ENCODE results near the gene LRRC49. TPM values are rescaled to one million over a fixed set of nuclear protein-coding genes. Genes with fewer than 3 reads are reported as not detected.
A peak's percentile ranks its signal among the peaks of the same experiment; 100 is the strongest.

LRRC49 gene
- total RNA-seq, 2 experiments from 2014 or later, result not detected

DNA sequence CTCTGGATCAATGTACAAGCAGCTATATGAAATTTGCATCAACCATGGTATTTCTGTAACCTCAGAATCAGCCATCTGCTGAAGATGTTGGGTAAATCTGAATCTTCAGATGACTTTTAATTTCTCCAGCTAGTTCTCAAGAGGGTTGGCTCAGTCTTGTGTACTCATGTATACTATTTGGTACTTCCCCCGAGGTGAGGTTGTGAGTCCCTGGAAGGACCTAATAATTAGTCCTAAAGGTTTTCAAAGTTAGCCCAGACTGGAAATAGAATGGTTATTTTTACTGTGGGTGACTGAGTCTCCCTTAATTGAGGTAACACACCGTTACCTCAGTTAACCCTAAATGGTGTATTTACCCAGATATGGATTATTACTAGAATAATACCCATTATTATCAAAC is 118.4 kb downstream of the LRRC49 start:
- ChIA-PET CTCF (ENCODE audit: unreplicated experiment) (no interaction called here), POLR2A (interaction anchor here (0.7 kb wide), 1 partner anchor 1964 kb away, joined by 4 read pairs; no protein-coding TSS in a partner anchor)
- Histone ChIP-seq H3K4me3 (ENCODE audit: low read depth, low read length, poor library complexity, severe bottlenecking) (no peak overlapping the region), H3K27ac (ENCODE audit: low read depth, low read length, poor library complexity, severe bottlenecking) (no peak overlapping the region), H2AFZ (ENCODE audit: low read length) (no peak overlapping the region), H3K79me2 (ENCODE audit: insufficient read depth, low read depth, low read length) (no peaks in the 10 kb centered on the region), H3K9me2 (ENCODE audit: insufficient read depth, low read length) (no peaks in the 10 kb centered on the region), H3K4me1 (ENCODE audit: insufficient read depth, low read length, poor library complexity, severe bottlenecking) (no peaks in the 10 kb centered on the region), H3K4me2 (ENCODE audit: low read length) (no peak overlapping the region), H4K20me1 (ENCODE audit: insufficient read depth, low read length) (no peaks in the 10 kb centered on the region), H3K36me3 (ENCODE audit: insufficient read depth, low read length) (no peaks in the 10 kb centered on the region), H3K9me3 (ENCODE audit: low read length) (no peaks in the 10 kb centered on the region)
- no TSS peak for BruUV-seq (replicated peaks)
- intact Hi-C loops (cut with micrococcal nuclease; ENCODE audit: unreplicated experiment), result no loop called here
- TF ChIP-seq EZH2phosphoT487 (IDR thresholded peaks at IDR 0.05; ENCODE audit: borderline replicate concordance, low read depth, low read length), result no peak
- no peak for TF ChIP-seq CTCF (conservative IDR thresholded peaks at IDR 0.05; ENCODE audit: low read length)
- DNase-seq (ENCODE audit: low spot score), result no peak

DNA sequence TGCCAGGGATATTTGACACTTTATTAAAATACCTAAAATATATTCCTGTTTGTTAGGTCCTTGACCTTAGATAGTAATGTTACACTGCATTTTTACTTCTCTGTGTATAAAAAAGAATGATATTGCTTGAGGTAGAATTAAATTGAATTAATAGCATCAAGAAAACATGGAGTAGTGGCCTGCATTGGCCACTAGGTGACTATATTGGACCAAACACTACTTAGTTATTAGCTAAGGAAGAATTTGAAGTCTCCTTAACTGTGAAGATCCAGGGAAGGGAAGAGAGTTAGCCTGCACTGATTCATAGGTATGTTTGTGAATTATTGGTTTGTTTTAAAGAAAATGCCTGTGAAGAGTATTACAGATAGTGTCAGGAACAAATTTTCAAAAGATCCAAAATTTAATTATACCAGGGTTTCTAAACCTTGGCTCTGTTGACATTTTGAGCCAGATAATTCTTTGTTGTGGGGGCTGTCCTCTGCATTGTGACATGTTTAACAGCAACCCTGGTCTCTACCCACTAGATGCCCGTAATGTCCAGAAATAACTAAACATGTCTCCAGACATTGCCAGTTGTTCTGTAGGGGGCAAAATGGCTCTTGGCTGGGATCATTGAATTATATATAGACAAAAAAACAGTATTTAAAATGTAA is 119.0 kb downstream of the LRRC49 start:
- Histone ChIP-seq H3K4me3 (ENCODE audit: low read depth, low read length, poor library complexity, severe bottlenecking) (no peak overlapping the region), H2AFZ (ENCODE audit: low read length) (no peak overlapping the region), H3K79me2 (ENCODE audit: insufficient read depth, low read depth, low read length) (no peaks in the 10 kb centered on the region), H3K4me2 (ENCODE audit: low read length) (no peak overlapping the region), H3K4me1 (ENCODE audit: insufficient read depth, low read length, poor library complexity, severe bottlenecking) (no peaks in the 10 kb centered on the region), H3K27ac (ENCODE audit: low read depth, low read length, poor library complexity, severe bottlenecking) (no peak overlapping the region), H3K9me3 (ENCODE audit: low read length) (no peaks in the 10 kb centered on the region), H3K9me2 (ENCODE audit: insufficient read depth, low read length) (no peaks in the 10 kb centered on the region), H4K20me1 (ENCODE audit: insufficient read depth, low read length) (no peaks in the 10 kb centered on the region), H3K36me3 (ENCODE audit: insufficient read depth, low read length) (no peaks in the 10 kb centered on the region)
- CTCF ChIA-PET (ENCODE audit: unreplicated experiment), result no interaction called here
- POLR2A ChIA-PET, result no interaction called here
- TF ChIP-seq CTCF (conservative IDR thresholded peaks at IDR 0.05; ENCODE audit: low read length) (peak; percentile 74), EZH2phosphoT487 (IDR thresholded peaks at IDR 0.05; ENCODE audit: borderline replicate concordance, low read depth, low read length) (no peak)
- no TSS peak for BruUV-seq (replicated peaks)
- intact Hi-C loops (cut with micrococcal nuclease; ENCODE audit: unreplicated experiment), result no loop called here
- DNase-seq (ENCODE audit: low spot score), result peak; percentile 2

DNA sequence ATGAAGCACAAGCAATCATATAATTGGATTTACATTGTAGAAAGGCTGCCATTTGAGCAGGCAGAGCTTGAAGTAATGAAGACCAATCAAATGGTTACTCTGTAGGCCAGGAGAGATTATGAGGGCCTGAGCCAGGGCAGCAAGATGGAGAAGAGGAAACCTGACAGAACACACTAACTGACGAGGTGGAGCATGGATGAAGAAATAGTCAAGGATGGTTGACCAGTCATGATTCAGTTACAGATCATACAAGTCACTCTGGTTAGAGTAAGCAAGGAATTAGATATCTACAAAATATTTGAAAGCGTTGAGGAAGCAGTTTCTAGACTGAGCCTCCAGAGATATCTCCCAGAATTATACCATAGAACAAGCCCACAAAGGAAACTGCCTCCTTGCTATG is 120.8 kb downstream of the LRRC49 start:
- POLR2A ChIA-PET, result no interaction called here
- Histone ChIP-seq H3K4me2 (ENCODE audit: low read length) (no peak overlapping the region), H2AFZ (ENCODE audit: low read length) (no peak overlapping the region), H3K79me2 (ENCODE audit: insufficient read depth, low read depth, low read length) (no peaks in the 10 kb centered on the region), H3K9me3 (ENCODE audit: low read length) (no peaks in the 10 kb centered on the region), H3K4me3 (ENCODE audit: low read depth, low read length, poor library complexity, severe bottlenecking) (no peak overlapping the region), H3K27ac (ENCODE audit: low read depth, low read length, poor library complexity, severe bottlenecking) (no peak overlapping the region), H3K4me1 (ENCODE audit: insufficient read depth, low read length, poor library complexity, severe bottlenecking) (no peaks in the 10 kb centered on the region), H4K20me1 (ENCODE audit: insufficient read depth, low read length) (no peaks in the 10 kb centered on the region), H3K36me3 (ENCODE audit: insufficient read depth, low read length) (no peaks in the 10 kb centered on the region), H3K9me2 (ENCODE audit: insufficient read depth, low read length) (no peaks in the 10 kb centered on the region)
- intact Hi-C loops (cut with micrococcal nuclease; ENCODE audit: unreplicated experiment), result no loop called here
- BruUV-seq (replicated peaks), result no TSS peak
- CTCF ChIA-PET (ENCODE audit: unreplicated experiment), result no interaction called here
- DNase-seq (ENCODE audit: low spot score), result no peak
- TF ChIP-seq EZH2phosphoT487 (IDR thresholded peaks at IDR 0.05; ENCODE audit: borderline replicate concordance, low read depth, low read length) (no peak), CTCF (conservative IDR thresholded peaks at IDR 0.05; ENCODE audit: low read length) (no peak)
